HEK293 (cell line): Measurements from ENCODE around the gene OR4D10.

Experiments used
- CTCF ChIA-PET: fragments of 350-600 bp; formaldehyde crosslinking; extraction: SDS; loops from one replicate; lab custom pipeline; 2021; ENCODE audit warnings: antibody characterized with exemption; lab: Yijun Ruan, JAX
- POLR2A ChIA-PET: fragments of 300-600 bp; formaldehyde crosslinking; extraction: SDS; loops from one replicate; lab custom pipeline; 2020; ENCODE audit warnings: antibody characterized with exemption, inconsistent platforms; lab: Yijun Ruan, JAX
- H3K27ac ChIP-seq: fragments of 200-500 bp; sonication (Bioruptor generic); 2 replicates; pipeline ENCODE4 v1.5.1; 2014; ENCODE audit warnings: low read depth, low read length, control low read depth, inconsistent platforms; ENCODE audit errors: extremely low read depth
- H3K36me3 ChIP-seq, 2 experiments: fragments of 200-500 bp in 1 of 2; sonication (Bioruptor generic) in 1 of 2; 1 replicate in 1 of 2; 2 replicates in 1 of 2; pipeline ENCODE4 v1.5.1; 2014 to 2017; ENCODE audit warnings: inconsistent platforms in 2 of 2, low read length in 2 of 2; ENCODE audit not compliant: control insufficient read depth in 2 of 2, insufficient read depth in 1 of 2
- H3K4me1 ChIP-seq: fragments of 200-500 bp; sonication (Bioruptor generic); 2 replicates; pipeline ENCODE4 v1.5.1; 2014; ENCODE audit warnings: mild to moderate bottlenecking, low read length, inconsistent platforms; ENCODE audit not compliant: control insufficient read depth, insufficient read depth
- H3K4me3 ChIP-seq: 2 replicates; pipeline ENCODE4 v1.5.1; 2011; ENCODE audit warnings: low read depth, mild to moderate bottlenecking, control low read depth, low read length, moderate library complexity
- H3K9me3 ChIP-seq: fragments of 200-500 bp; sonication (Bioruptor generic); 2 replicates; pipeline ENCODE4 v1.5.1; 2014; ENCODE audit warnings: low read depth, low read length, inconsistent platforms; ENCODE audit not compliant: control insufficient read depth, insufficient read depth
- GLIS2 ChIP-seq: fragments of 450-650 bp; formaldehyde crosslinking; IDR thresholded peaks from 2 replicates; pipeline ENCODE4 v1.5.1; 2016; ENCODE audit warnings: missing biosample characterization, missing genetic modification characterization
- HIC1 ChIP-seq: fragments of 450-650 bp; formaldehyde crosslinking; IDR thresholded peaks from 2 replicates; pipeline ENCODE4 v1.5.1; 2016; ENCODE audit warnings: missing biosample characterization, missing genetic modification characterization
- PATZ1 ChIP-seq: fragments of 450-650 bp; formaldehyde crosslinking; IDR thresholded peaks from 2 replicates; pipeline ENCODE4 v1.5.1; 2016; ENCODE audit warnings: missing biosample characterization, missing genetic modification characterization
- PBX3 ChIP-seq: sonication (generic); formaldehyde crosslinking; IDR thresholded peaks from 2 replicates; pipeline ENCODE4 v1.8.1; 2022; ENCODE audit warnings: mild to moderate bottlenecking, moderate library complexity, missing genetic modification reagents
- SCRT2 ChIP-seq: fragments of 450-650 bp; formaldehyde crosslinking; IDR thresholded peaks from 2 replicates; pipeline ENCODE4 v1.5.1; 2016; ENCODE audit warnings: missing biosample characterization, missing genetic modification characterization
- WT1 ChIP-seq: fragments of 450-650 bp; formaldehyde crosslinking; IDR thresholded peaks from 2 replicates; pipeline ENCODE4 v1.5.1; 2016; ENCODE audit warnings: missing biosample characterization, missing genetic modification characterization
- ZNF169 ChIP-seq: fragments of 450-650 bp; formaldehyde crosslinking; IDR thresholded peaks from 2 replicates; pipeline ENCODE4 v1.5.1; 2016; ENCODE audit warnings: missing biosample characterization, missing genetic modification characterization
- ZNF280D ChIP-seq: fragments of 450-650 bp; formaldehyde crosslinking; IDR thresholded peaks from 2 replicates; pipeline ENCODE4 v1.5.1; 2016; ENCODE audit warnings: missing biosample characterization, missing genetic modification characterization
- ZNF311 ChIP-seq: fragments of 450-650 bp; formaldehyde crosslinking; IDR thresholded peaks from 2 replicates; pipeline ENCODE4 v1.5.1; 2017; ENCODE audit warnings: missing biosample characterization, missing genetic modification characterization, borderline replicate concordance
- ZNF350 ChIP-seq: fragments of 450-650 bp; formaldehyde crosslinking; IDR thresholded peaks from 2 replicates; pipeline ENCODE4 v1.5.0; 2017; ENCODE audit warnings: missing biosample characterization, mild to moderate bottlenecking, missing genetic modification characterization
- ZNF449 ChIP-seq: fragments of 450-650 bp; formaldehyde crosslinking; IDR thresholded peaks from 2 replicates; pipeline ENCODE4 v1.5.1; 2017; ENCODE audit warnings: missing biosample characterization, mild to moderate bottlenecking, missing genetic modification characterization, moderate library complexity
- ZNF621 ChIP-seq: fragments of 450-650 bp; formaldehyde crosslinking; IDR thresholded peaks from 2 replicates; pipeline ENCODE4 v1.5.1; 2017; ENCODE audit warnings: missing biosample characterization, missing genetic modification characterization
- ZNF658 ChIP-seq: fragments of 450-650 bp; formaldehyde crosslinking; IDR thresholded peaks from 2 replicates; pipeline ENCODE4; 2016; ENCODE audit warnings: missing biosample characterization, missing genetic modification characterization
- ZNF677 ChIP-seq: fragments of 450-650 bp; IDR thresholded peaks from 2 replicates; pipeline ENCODE4 v1.5.0; 2018; ENCODE audit warnings: missing biosample characterization, mild to moderate bottlenecking, missing genetic modification characterization, moderate library complexity
- ZSCAN4 ChIP-seq: fragments of 450-650 bp; formaldehyde crosslinking; IDR thresholded peaks from 2 replicates; pipeline ENCODE4 v1.5.1; 2017; ENCODE audit warnings: missing biosample characterization, missing genetic modification characterization

The OR4D10 gene

GRCh38 chr11:59475176-59475575, 2.1 kb downstream of the OR4D10 start:
- Histone ChIP-seq H3K27ac (no peak overlapping the region), H3K9me3 (no peaks in the 10 kb centered on the region), H3K4me3 (no peak overlapping the region), H3K4me1 (no peaks in the 10 kb centered on the region), H3K36me3 (no peaks in the 10 kb centered on the region)
- TF ChIP-seq PBX3 (CRISPR knock-in tag) (no peak), ZNF280D (tag by site-specific recombination) (no peak), ZNF449 (tag by site-specific recombination) (no peak), ZNF311 (no peak), ZNF169 (tag by site-specific recombination) (no peak), PATZ1 (tag by site-specific recombination) (no peak), ZNF677 (no peak), ZSCAN4 (tag by site-specific recombination) (no peak), ZNF658 (tag by site-specific recombination) (no peak), WT1 (no peak), ZNF350 (tag by site-specific recombination) (no peak), HIC1 (tag by site-specific recombination) (no peak), SCRT2 (tag by site-specific recombination) (no peak), GLIS2 (tag by site-specific recombination) (no peak), ZNF621 (tag by site-specific recombination) (no peak)
- ChIA-PET POLR2A (no interaction called here), CTCF (interaction anchor here (0.6 to 0.9 kb wide), 2 partner anchors 46 to 51 kb away, joined by 3 read pairs; no protein-coding TSS in a partner anchor)
